ENCODE measurements around the gene MYOT.

DNA sequence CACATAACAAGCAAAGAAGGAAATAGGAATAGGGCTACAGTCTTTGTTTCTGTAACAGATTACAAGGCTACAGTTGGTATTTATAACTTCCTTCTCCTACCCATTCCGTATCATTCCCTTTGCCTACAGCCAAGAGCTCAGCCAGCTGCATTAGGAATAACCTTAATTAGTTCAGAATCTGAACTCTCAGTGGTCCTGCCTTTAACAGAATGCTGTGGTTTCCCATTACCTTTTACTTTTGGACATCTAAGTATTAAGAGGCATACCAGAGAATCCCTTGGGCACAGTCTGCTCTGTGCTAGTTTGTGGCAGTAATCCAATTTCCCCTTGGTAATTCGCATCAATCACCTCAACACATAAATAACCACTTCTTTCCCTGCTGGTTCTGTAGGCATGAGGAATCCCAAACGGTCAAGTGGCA is 65.8 kb downstream of the MYOT start:
- TF ChIP-seq, protein P1, sequence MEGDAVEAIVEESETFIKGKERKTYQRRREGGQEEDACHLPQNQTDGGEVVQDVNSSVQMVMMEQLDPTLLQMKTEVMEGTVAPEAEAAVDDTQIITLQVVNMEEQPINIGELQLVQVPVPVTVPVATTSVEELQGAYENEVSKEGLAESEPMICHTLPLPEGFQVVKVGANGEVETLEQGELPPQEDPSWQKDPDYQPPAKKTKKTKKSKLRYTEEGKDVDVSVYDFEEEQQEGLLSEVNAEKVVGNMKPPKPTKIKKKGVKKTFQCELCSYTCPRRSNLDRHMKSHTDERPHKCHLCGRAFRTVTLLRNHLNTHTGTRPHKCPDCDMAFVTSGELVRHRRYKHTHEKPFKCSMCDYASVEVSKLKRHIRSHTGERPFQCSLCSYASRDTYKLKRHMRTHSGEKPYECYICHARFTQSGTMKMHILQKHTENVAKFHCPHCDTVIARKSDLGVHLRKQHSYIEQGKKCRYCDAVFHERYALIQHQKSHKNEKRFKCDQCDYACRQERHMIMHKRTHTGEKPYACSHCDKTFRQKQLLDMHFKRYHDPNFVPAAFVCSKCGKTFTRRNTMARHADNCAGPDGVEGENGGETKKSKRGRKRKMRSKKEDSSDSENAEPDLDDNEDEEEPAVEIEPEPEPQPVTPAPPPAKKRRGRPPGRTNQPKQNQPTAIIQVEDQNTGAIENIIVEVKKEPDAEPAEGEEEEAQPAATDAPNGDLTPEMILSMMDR (IDR thresholded peaks at IDR 0.05; ENCODE audit: insufficient read depth, low read length), result no peak
- TF ChIP-seq, protein P2, sequence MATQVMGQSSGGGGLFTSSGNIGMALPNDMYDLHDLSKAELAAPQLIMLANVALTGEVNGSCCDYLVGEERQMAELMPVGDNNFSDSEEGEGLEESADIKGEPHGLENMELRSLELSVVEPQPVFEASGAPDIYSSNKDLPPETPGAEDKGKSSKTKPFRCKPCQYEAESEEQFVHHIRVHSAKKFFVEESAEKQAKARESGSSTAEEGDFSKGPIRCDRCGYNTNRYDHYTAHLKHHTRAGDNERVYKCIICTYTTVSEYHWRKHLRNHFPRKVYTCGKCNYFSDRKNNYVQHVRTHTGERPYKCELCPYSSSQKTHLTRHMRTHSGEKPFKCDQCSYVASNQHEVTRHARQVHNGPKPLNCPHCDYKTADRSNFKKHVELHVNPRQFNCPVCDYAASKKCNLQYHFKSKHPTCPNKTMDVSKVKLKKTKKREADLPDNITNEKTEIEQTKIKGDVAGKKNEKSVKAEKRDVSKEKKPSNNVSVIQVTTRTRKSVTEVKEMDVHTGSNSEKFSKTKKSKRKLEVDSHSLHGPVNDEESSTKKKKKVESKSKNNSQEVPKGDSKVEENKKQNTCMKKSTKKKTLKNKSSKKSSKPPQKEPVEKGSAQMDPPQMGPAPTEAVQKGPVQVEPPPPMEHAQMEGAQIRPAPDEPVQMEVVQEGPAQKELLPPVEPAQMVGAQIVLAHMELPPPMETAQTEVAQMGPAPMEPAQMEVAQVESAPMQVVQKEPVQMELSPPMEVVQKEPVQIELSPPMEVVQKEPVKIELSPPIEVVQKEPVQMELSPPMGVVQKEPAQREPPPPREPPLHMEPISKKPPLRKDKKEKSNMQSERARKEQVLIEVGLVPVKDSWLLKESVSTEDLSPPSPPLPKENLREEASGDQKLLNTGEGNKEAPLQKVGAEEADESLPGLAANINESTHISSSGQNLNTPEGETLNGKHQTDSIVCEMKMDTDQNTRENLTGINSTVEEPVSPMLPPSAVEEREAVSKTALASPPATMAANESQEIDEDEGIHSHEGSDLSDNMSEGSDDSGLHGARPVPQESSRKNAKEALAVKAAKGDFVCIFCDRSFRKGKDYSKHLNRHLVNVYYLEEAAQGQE (IDR thresholded peaks at IDR 0.05; ENCODE audit: insufficient replicate concordance, low read depth), result no peak
- TF ChIP-seq POLR2AphosphoS5 (IDR thresholded peaks at IDR 0.05; ENCODE audit: low read depth) (no peak), GABPA (IDR thresholded peaks at IDR 0.05; ENCODE audit: low read depth) (no peak)

All from HL-60 (cell line).